Measurements from ENCODE around the gene LRRN1.

GRCh38 chr3:3778641-3779270 lies 20.5 kb upstream of the LRRN1 start:
- TF ChIP-seq POLR2A (IDR thresholded peaks at IDR 0.05) (no peak), CTCF (IDR thresholded peaks at IDR 0.05) (no peak)

Data from lower leg skin (tissue), 3 donors.